GM18507 (cell line): ENCODE results near the gene NT5C1A.

ENCODE experiments used
- DNase-seq: peaks from one replicate; pipeline ENCODE4 v3.0.0; 2011; ENCODE audit warnings: low read depth; ENCODE audit not compliant: insufficient read length; ENCODE audit errors: extremely low spot score
- FAIRE-seq: peaks from 2 replicates; lab custom pipeline; 2011; peaks lifted over from hg19 to GRCh38; lab: Jason Lieb, UNC

Gene NT5C1A

DNA sequence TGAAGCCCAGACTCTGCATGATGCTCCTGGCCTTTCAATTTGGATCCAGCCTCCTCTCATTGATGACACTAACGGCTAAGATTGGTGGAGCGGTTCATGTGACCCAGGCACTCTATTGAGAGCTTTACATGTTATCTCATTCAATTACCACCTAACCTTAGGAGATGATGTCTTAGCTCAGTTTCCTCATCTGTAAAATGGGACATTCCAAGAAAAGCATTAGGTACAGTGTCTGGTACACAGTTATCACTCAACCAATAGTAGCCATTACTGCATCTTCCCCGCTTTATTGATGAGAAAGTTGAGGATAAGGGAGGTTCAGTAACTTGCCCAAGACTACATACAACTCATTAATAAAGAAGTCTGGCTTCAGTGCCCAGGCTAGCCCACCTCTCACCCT lies 49.5 kb downstream of the NT5C1A start:
- no peak for DNase-seq
- FAIRE-seq, result no peak

DNA sequence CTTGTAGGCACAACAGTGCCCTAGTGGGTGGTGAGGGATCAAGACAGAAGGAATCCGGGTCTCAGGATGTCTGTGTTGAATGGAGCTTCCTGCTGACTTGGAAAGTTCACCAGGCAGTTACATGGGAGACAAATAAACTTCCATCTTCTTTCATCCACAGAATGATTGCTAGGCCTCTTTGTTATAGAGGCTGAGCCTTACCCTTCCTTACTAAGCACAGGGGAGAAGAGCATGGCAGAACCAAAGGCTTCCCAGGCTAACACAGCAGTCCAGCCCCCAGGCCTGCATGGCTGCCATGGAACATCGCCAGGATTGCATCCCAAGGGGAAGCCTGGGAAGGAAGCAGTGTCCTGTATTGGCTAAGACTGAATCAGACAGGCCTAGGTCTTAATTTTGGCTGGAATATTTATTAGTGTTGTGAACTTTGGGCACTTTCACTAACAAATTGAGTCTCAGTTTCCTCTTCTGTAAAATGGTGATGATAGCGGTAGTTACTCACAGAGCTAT lies 51.2 kb downstream of the NT5C1A start:
- FAIRE-seq (no peak), DNase-seq (no peak)

DNA sequence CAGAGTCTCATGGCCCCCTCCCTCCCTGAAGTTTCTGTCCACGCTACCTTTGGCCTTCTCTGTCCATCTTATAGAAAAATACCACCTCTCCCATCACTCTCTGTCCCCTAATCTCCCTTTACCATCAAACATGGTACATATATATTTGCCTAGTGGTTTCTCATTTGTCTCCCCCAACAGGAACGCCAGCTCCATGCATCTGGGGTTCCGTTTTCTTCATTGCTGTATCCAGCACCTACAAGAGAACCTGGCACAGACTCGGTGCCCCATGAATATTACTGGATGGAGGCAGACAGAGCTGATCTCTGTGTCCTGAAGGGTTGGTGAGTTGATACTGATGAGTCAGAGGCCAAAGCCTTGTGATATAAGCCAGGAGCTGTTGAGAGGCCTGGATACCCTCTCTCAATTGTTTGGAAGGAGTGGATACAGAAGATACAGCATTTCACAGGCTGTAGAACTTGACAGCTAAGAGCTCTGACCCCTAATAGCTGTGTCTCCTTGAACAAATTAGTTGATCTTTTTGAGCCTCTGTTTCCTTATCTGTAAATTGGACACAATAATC lies 54.3 kb downstream of the NT5C1A start:
- no peak for FAIRE-seq
- no peak for DNase-seq

GRCh38 chr1:39615086-39615673 lies 56.7 kb downstream of the NT5C1A start:
- no peak for FAIRE-seq

GRCh38 chr1:39614488-39614887 lies 57.4 kb downstream of the NT5C1A start:
- FAIRE-seq (no peak), DNase-seq (no peak)

More at GRCh38 chr1:39615086-39615673, 56.7 kb downstream of the NT5C1A start:
- no peak for DNase-seq

- DNase-seq, result no peak
- FAIRE-seq, result no peak
These were observed 58.7 kb downstream of the NT5C1A start for GRCh38 chr1:39613250-39613649.

GRCh38 chr1:39609618-39610331 lies 62.1 kb downstream of the NT5C1A start:
- FAIRE-seq (peak; percentile 73), DNase-seq (peak; percentile 60)
